Choroid plexus epithelial cell (primary cell): Measurements from ENCODE around the gene PTPRK.
A peak's percentile ranks its signal among the peaks of the same experiment; 100 is the strongest.

ENCODE experiments used
- DNase-seq: peaks from one replicate; pipeline ENCODE4 v3.0.0-alpha.2; 2010; ENCODE audit warnings: low read depth
- H3K4me3 ChIP-seq: 2 replicates; pipeline ENCODE4 v1.5.1; 2011; ENCODE audit warnings: low read depth, mild to moderate bottlenecking, control low read depth, low read length, moderate library complexity
- CTCF ChIP-seq: conservative IDR thresholded peaks from 2 replicates; pipeline ENCODE4 v1.5.1; 2011; ENCODE audit warnings: low read depth, mild to moderate bottlenecking, control low read depth, inconsistent platforms, low read length, moderate library complexity

PTPRK gene

GRCh38 chr6:128149796-128150195 lies 370.6 kb downstream of the PTPRK start:
- TF ChIP-seq CTCF, result no peak
- no peak overlapping the region for H3K4me3 ChIP-seq
- DNase-seq, result peak; percentile 30

GRCh38 chr6:128144320-128144719 lies 376.1 kb downstream of the PTPRK start:
- DNase-seq, result peak; percentile 11
- H3K4me3 ChIP-seq, result no peak overlapping the region
- no peak for TF ChIP-seq CTCF

DNA sequence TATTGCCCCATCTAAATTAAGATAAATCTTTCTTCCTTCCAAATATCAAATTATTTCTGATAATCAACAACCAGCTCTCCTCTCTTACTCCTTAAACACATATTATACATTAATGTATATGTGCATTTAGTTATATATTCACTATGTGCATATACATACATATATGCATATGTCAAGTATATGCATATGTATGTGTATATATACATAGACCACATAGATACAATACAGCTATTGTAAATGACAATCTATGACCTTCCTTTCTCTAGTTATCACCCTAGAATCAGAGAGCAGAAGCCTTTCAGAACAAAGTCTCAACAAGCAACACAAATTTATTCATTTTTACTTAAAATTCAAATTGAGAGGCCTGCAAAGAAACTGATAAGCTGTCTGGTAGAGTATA lies 378.5 kb downstream of the PTPRK start:
- H3K4me3 ChIP-seq, result no peak overlapping the region
- TF ChIP-seq CTCF, result no peak
- DNase-seq, result no peak

DNA sequence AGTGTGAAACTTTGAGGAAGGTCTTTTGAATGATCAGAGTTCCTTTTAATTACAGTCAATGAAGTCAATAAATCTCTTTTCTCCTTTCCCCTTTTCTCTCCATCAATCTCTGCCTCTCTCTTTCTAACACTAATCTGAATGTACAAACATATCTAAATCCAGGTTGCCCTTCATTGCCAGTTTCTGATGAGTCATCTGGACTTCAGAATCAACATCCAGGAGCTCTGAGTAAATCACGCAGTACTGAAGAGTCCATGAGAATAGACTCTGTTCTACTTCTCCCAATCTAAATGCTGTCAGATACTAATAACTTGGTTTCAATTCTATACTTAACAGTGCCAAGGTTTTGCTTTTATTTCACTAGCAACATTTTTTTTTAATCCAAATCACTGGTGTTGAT lies 380.9 kb downstream of the PTPRK start:
- DNase-seq, result peak; percentile 58
- no peak for TF ChIP-seq CTCF

GRCh38 chr6:128138694-128139093 lies 381.7 kb downstream of the PTPRK start:
- TF ChIP-seq CTCF, result no peak
- H3K4me3 ChIP-seq, result no peak overlapping the region
- no peak for DNase-seq

More for the DNA sequence above, 380.9 kb downstream of the PTPRK start:
- H3K4me3 ChIP-seq, result no peak overlapping the region

DNA sequence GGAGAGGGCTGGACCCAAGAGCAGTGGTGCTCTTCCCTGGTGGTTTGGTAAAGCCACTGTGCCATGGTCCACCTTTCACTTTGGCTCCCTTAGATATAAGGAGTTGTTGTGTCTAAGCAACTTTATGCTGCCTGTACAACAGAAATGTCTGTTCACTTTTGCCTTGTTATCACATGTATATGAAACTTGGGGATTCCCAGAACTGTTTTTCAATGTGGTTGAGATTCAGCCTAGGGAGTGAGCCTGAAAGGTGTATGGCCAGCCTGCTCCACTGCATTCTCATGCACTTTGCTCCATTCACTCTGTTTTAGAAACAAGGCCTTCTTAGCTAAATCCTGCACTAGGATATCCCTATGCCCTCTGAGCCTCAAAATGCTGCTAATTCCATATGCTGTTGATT lies 385.1 kb downstream of the PTPRK start:
- DNase-seq, result peak; percentile 21
- no peak for TF ChIP-seq CTCF
- no peak overlapping the region for H3K4me3 ChIP-seq

DNA sequence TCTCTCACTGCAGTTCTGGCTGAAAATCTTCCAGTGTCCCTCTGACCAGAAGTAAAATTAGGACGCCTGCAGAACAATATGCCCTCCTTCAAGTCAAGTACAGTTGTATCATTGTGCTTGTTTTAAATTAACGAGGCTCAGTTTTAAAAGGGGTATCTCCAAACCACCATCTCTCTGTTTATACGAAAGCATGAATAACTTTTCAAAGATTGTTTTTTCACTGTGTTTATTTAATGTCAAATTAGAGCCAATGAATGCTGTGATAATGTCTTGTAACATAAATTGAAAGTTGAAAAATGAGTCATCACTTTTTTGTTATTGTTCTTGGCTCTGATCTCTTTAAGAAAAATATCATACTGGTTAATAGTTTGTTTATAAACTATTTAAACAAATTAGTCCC lies 388.8 kb downstream of the PTPRK start:
- H3K4me3 ChIP-seq, result no peak overlapping the region
- DNase-seq, result peak; percentile 58
- no peak for TF ChIP-seq CTCF
